Activated T-cell treated with anti-CD3 and anti-CD28 coated beads, Interleukin-2, amount 50 U/mL, for 1 hour (primary cell): ENCODE results near the gene ATAD3A.
A peak's percentile ranks its signal among the peaks of the same experiment; 100 is the strongest.
"Not testable (repeated sequence)": the region's sequence is repeated elsewhere in the genome, so short reads cannot be mapped to it uniquely, and the experiment has no call there.

Source experiments
- DNase-seq: peaks from one replicate; pipeline ENCODE4 v3.0.0-alpha.2; 2020

The ATAD3A gene

GRCh38 chr1:1511533-1512285 is at the start of gene ATAD3A:
Gene ATAD3A, plus strand, starts transcription at chr1:1512162. Its CDS starts 107 bp downstream, at chr1:1512269.
- DNase-seq, result peak; percentile 93

- DNase-seq, result no peak
Measured at GRCh38 chr1:1462318-1462966, 49.5 kb upstream of the ATAD3A start.

GRCh38 chr1:1463312-1463711 is 48.6 kb upstream of the ATAD3A start:
- DNase-seq, result no peak

- DNase-seq, result not testable (repeated sequence)
Measured at GRCh38 chr1:1468196-1468985, 43.6 kb upstream of the ATAD3A start.

GRCh38 chr1:1470626-1471388 is 41.2 kb upstream of the ATAD3A start:
- peak; percentile 32 for DNase-seq

- DNase-seq, result peak; percentile 91
Measured at GRCh38 chr1:1471389-1472052, 40.4 kb upstream of the ATAD3A start, which contains the start of gene ATAD3B. Gene ATAD3B, plus strand, starts transcription at chr1:1471765. Its CDS starts 120 bp downstream, at chr1:1471885.

- peak; percentile 47 for DNase-seq
Measured at GRCh38 chr1:1472053-1472876, 39.7 kb upstream of the ATAD3A start.

GRCh38 chr1:1476011-1476410 is 36.0 kb upstream of the ATAD3A start:
- DNase-seq, result not testable (repeated sequence)

GRCh38 chr1:1477206-1477605 is 34.8 kb upstream of the ATAD3A start:
- no peak for DNase-seq

- no peak for DNase-seq
Measured at GRCh38 chr1:1479547-1480487, 32.1 kb upstream of the ATAD3A start.

GRCh38 chr1:1480488-1480867 is 31.5 kb upstream of the ATAD3A start:
- not testable (repeated sequence) for DNase-seq

- not testable (repeated sequence) for DNase-seq
Measured at GRCh38 chr1:1481811-1482210, 30.2 kb upstream of the ATAD3A start.

GRCh38 chr1:1482856-1483255 is 29.1 kb upstream of the ATAD3A start:
- DNase-seq, result no peak

- no peak for DNase-seq
Measured at GRCh38 chr1:1483714-1484113, 28.2 kb upstream of the ATAD3A start.

- not testable (repeated sequence) for DNase-seq
Measured at GRCh38 chr1:1484976-1485750, 26.8 kb upstream of the ATAD3A start.

- DNase-seq, result not testable (repeated sequence)
Measured at GRCh38 chr1:1485755-1486317, 26.1 kb upstream of the ATAD3A start.

GRCh38 chr1:1487701-1488100 is 24.3 kb upstream of the ATAD3A start:
- DNase-seq, result no peak

- DNase-seq, result no peak
Measured at GRCh38 chr1:1489231-1489630, 22.7 kb upstream of the ATAD3A start.

GRCh38 chr1:1489861-1490260 is 22.1 kb upstream of the ATAD3A start:
- DNase-seq, result no peak
